ENCODE measurements around the gene MT1G.

The MT1G gene

GRCh38 chr16:56643833-56644232 lies 24.0 kb downstream of the MT1G start:
- TF ChIP-seq, protein P1, sequence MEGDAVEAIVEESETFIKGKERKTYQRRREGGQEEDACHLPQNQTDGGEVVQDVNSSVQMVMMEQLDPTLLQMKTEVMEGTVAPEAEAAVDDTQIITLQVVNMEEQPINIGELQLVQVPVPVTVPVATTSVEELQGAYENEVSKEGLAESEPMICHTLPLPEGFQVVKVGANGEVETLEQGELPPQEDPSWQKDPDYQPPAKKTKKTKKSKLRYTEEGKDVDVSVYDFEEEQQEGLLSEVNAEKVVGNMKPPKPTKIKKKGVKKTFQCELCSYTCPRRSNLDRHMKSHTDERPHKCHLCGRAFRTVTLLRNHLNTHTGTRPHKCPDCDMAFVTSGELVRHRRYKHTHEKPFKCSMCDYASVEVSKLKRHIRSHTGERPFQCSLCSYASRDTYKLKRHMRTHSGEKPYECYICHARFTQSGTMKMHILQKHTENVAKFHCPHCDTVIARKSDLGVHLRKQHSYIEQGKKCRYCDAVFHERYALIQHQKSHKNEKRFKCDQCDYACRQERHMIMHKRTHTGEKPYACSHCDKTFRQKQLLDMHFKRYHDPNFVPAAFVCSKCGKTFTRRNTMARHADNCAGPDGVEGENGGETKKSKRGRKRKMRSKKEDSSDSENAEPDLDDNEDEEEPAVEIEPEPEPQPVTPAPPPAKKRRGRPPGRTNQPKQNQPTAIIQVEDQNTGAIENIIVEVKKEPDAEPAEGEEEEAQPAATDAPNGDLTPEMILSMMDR (IDR thresholded peaks at IDR 0.05; ENCODE audit: low read depth, low read length), result no peak
- no peak for DNase-seq (ENCODE audit: low read depth, low spot score)
- in situ Hi-C loops (cut with HindIII; ENCODE audit: low sequenced_read_pairs), result no loop called here
- H3K4me3 ChIP-seq (ENCODE audit: low read depth, low read length), result no peak overlapping the region

GRCh38 chr16:56643080-56643778 lies 24.6 kb downstream of the MT1G start:
- TF ChIP-seq, protein P1 (IDR thresholded peaks at IDR 0.05; ENCODE audit: low read depth, low read length), result peak; percentile 45
- H3K4me3 ChIP-seq (ENCODE audit: low read depth, low read length), result peak overlapping the region; percentile 23
- in situ Hi-C loops (cut with HindIII; ENCODE audit: low sequenced_read_pairs), result no loop called here
- no peak for DNase-seq (ENCODE audit: low read depth, low spot score)

DNA sequence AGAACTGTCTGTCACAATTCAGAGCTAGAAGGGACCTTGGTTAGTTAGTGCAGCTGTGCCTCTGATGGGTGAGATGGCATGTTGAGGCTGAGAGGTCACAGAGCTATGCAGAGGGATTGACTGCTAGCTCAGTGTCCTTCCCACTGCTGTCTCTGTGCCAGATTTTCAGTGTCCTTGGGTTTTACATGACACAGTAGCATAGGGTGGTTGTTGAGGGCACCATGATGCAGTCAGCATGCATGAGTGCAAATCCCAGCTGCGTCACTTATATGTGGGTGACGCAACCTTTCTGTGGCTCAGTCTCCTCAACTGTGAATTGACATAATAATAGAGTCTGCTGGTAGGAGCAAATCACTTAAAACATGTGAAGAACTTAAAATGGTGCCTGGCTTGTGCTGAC lies 26.7 kb downstream of the MT1G start:
- TF ChIP-seq, protein P1 (IDR thresholded peaks at IDR 0.05; ENCODE audit: low read depth, low read length), result no peak
- in situ Hi-C loops (cut with HindIII; ENCODE audit: low sequenced_read_pairs), result no loop called here
- no peak overlapping the region for H3K4me3 ChIP-seq (ENCODE audit: low read depth, low read length)
- DNase-seq (ENCODE audit: low read depth, low spot score), result no peak

DNA sequence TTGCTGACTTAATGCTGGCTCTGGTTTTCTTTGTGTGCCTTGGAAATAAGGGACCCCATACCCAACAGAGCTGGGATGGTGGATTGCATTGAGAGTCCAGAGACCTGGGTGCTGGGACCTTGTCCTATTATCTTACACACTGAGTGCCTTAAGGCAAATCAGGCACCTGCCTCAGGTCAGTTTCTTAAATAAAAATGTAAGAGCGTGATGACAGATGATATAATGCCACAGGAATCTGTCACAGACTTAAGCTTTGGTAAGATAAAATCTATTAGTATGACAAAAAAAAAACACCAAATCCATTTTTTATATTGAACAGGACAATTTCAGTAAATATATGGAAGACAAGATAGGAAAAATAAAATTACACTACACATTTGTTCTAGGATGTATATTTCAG lies 27.8 kb downstream of the MT1G start:
- no peak overlapping the region for H3K4me3 ChIP-seq (ENCODE audit: low read depth, low read length)
- TF ChIP-seq, protein P1 (IDR thresholded peaks at IDR 0.05; ENCODE audit: low read depth, low read length), result no peak

DNA sequence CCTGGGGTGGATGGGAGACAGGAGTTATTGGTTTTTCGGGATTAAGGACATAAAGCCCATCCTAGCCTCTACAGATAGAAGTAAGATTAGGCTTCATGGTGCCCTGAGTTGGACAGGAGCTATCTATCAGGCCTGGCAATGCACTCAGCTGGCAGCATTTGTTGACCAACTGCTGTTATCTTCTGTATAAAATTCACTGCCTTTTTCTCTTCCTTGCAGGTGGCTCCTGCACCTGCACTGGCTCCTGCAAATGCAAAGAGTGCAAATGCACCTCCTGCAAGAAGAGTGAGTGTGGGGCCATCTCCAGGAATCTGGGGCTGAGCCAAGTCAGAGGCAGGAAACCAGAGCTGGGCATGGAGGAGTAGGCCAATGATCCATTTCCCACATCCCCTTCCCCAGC lies 28.8 kb downstream of the MT1G start:
- TF ChIP-seq, protein P1 (IDR thresholded peaks at IDR 0.05; ENCODE audit: low read depth, low read length), result no peak
- no peak overlapping the region for H3K4me3 ChIP-seq (ENCODE audit: low read depth, low read length)
- in situ Hi-C loops (cut with HindIII; ENCODE audit: low sequenced_read_pairs), result no loop called here
- no peak for DNase-seq (ENCODE audit: low read depth, low spot score)

More for the DNA sequence above, 27.8 kb downstream of the MT1G start:
- DNase-seq (ENCODE audit: low read depth, low spot score), result no peak
- in situ Hi-C loops (cut with HindIII; ENCODE audit: low sequenced_read_pairs), result no loop called here

DNA sequence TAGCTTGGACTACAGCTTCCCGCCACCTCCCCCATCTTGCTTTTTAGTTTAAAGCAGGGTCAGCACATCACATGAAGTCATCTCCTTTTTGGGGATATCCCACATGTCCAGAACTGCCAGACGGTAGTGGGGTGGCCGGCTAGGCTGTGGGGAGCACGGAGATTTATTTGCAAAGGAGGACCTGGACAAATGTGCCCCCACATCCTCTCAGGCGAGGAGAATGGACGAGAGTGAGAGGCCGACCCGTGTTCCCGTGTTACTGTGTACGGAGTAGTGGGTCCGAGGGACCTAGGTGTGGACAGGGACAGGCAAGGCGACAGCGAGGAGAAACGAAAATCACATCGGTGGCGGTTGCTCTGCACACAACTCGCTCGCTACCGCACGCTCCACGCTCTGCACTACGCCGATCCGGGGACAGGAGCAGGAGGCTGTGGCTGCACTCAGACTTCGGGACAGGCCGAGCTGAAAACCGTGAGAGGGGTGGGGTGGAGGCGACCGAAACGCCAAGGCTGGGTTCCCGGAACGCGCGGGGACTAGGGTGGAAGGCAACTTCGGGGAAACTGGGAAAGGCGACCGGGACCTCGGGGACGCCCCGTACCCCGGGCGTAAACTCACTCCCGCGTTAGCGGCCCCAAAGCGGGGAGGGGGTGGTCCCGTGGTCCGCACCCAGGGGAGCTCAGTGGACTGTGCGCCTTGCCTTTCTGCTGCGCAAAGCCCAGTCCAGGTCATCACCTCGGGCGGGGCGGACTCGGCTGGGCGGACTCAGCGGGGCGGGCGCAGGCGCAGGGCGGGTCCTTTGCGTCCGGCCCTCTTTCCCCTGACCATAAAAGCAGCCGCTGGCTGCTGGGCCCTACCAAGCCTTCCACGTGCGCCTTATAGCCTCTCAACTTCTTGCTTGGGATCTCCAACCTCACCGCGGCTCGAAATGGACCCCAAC lies 29.8 kb downstream of the MT1G start, which contains the start of gene MT1A:
Gene MT1A, plus strand, starts transcription at position 853 of the 937 bp plus-strand sequence. Its CDS starts 73 bp downstream, at position 926.
- peak; percentile 30 for DNase-seq (ENCODE audit: low read depth, low spot score)
- H3K4me3 ChIP-seq (ENCODE audit: low read depth, low read length), result peak within 1 kb of the TSS; percentile 51
- in situ Hi-C loops (cut with HindIII; ENCODE audit: low sequenced_read_pairs), result no loop called here
- TF ChIP-seq, protein P1 (IDR thresholded peaks at IDR 0.05; ENCODE audit: low read depth, low read length), result no peak
